Esophagus squamous epithelium (tissue), 5 donors: ENCODE measurements around the gene KIF17. TPM values are rescaled to one million over a fixed set of nuclear protein-coding genes. Genes with fewer than 3 reads are reported as not detected.

Source experiments
- DNase-seq: peaks from one replicate; lab custom pipeline; 2025; lab: John Stamatoyannopoulos, UW
- H3K27ac ChIP-seq, 4 donors: fragments of 200-600 bp; sonication (generic); one replicate each; pipeline ENCODE4 v1.5.1; 2016 to 2019; ENCODE audit warnings: mild to moderate bottlenecking in 1 of 4
- H3K27me3 ChIP-seq, 4 donors: fragments of 200-600 bp; sonication (generic); 1 replicate in 3 of 4; 2 replicates in 1 of 4; pipeline versions ENCODE4 v1.5.1 to v1.6.0; 2017 to 2021; ENCODE audit warnings: antibody characterized with exemption in 1 of 4
- H3K36me3 ChIP-seq, 3 donors: fragments of 200-600 bp; sonication (generic); one replicate each; pipeline ENCODE4 v1.5.1; 2016 to 2019
- H3K4me1 ChIP-seq, 3 donors: fragments of 200-600 bp; sonication (generic); one replicate each; pipeline ENCODE4 v1.5.1; 2017 to 2019
- H3K4me3 ChIP-seq, 4 donors: fragments of 200-600 bp; sonication (generic); 1 replicate in 3 of 4; 2 replicates in 1 of 4; pipeline ENCODE4 v1.5.1; 2016 to 2019; ENCODE audit warnings: mild to moderate bottlenecking in 2 of 4, moderate library complexity in 1 of 4
- H3K9me3 ChIP-seq, 3 donors: fragments of 200-600 bp; sonication (generic); one replicate each; pipeline ENCODE4 v1.5.1; 2016 to 2019
- CTCF ChIP-seq, 6 experiments: fragments of 450-650 bp in 4 of 6; fragments of 200-600 bp in 2 of 6; sonication (generic) in 2 of 6; IDR thresholded peaks; one replicate each; pipeline ENCODE4 v1.5.1; 2016 to 2019; ENCODE audit warnings: antibody characterized with exemption in 6 of 6, mild to moderate bottlenecking in 4 of 6, moderate library complexity in 4 of 6
- POLR2A ChIP-seq, 4 donors: fragments of 450-650 bp; IDR thresholded peaks; one replicate each; pipeline ENCODE4 v1.6.1; 2017; ENCODE audit warnings: antibody characterized with exemption in 4 of 4, mild to moderate bottlenecking in 4 of 4, moderate library complexity in 3 of 4
- WGBS, 2 donors: methylation state at CpG; one replicate each; pipeline ENCODE4 v1.1.5; 2018; 5-methylcytosine and 5-hydroxymethylcytosine counted together
- intact Hi-C: fragments of 100-400 bp; cut with DNase I; formaldehyde crosslinking; loops from one replicate; pipeline ENCODE4 v1.15.0; 2022
- total RNA-seq, 4 donors: library from RNA; depleted of rRNA; stranded (reverse); fragments of >200 nt; gene quantifications; one replicate each; pipeline ENCODE4 v1.1.0, GENCODE V29; 2016
- donor health status: DM: yes; HTN: yes; CAD: no.

KIF17 gene
- total RNA-seq, 4 donors from 2014 or later = 0.57 to 1.9 (median 0.85) TPM; not detected in 1

GRCh38 chr1:20615946-20616846 is 101.6 kb downstream of the KIF17 start:
- TF ChIP-seq POLR2A (IDR thresholded peaks at IDR 0.05) (no peak), CTCF (IDR thresholded peaks at IDR 0.05) (no peak)
- H3K4me1 ChIP-seq = peaks cover 0 to 35% (median 24%) of the 10 kb centered on the region in 3 donors
- WGBS, 2 donors = 37 to 40% methylated on average over 16 to 18 of the region's 20 CpGs
- intact Hi-C loops = no loop called here
- no peaks in the 10 kb centered on the region for H3K9me3 ChIP-seq
- no peak for DNase-seq
- H3K36me3 ChIP-seq = no peaks in the 10 kb centered on the region
- H3K27me3 ChIP-seq = no peaks in the 10 kb centered on the region
- peak overlapping the region in 1 of 4 donors; percentile 24 for H3K4me3 ChIP-seq
- peak overlapping the region in 2 of 4 donors; percentile 22 to 56 for H3K27ac ChIP-seq

GRCh38 chr1:20614131-20614579 is 103.7 kb downstream of the KIF17 start:
- DNase-seq = no peak
- 58 to 70% methylated on average over 3 of the region's 3 CpGs for WGBS, 2 donors
- TF ChIP-seq CTCF (IDR thresholded peaks at IDR 0.05) (no peak), POLR2A (IDR thresholded peaks at IDR 0.05) (no peak)
- intact Hi-C loops = no loop called here
- Histone ChIP-seq H3K4me1 (peaks cover 0 to 35% (median 24%) of the 10 kb centered on the region in 3 donors), H3K4me3 (no peak overlapping the region), H3K36me3 (no peaks in the 10 kb centered on the region), H3K27me3 (no peaks in the 10 kb centered on the region), H3K27ac (peak overlapping the region; percentile 71 to 90 (median 83)), H3K9me3 (no peaks in the 10 kb centered on the region)

Other genes with a start within 250 kb of the KIF17 start
- gene CAMK2N1, start 231.8 kb downstream of the KIF17 start, total RNA-seq = 10 to 100 TPM in 1 of 4 donors, 1 to 10 TPM in 3; 3.1 to 12.8 (median 6.8) TPM
- gene MUL1, start 209.9 kb downstream of the KIF17 start, total RNA-seq = 10 to 100 TPM; 19.0 to 35.6 (median 26.2) TPM
- under 1 TPM in 3 of 4 donors, not detected in 1; 0.11 to 0.19 (median 0.13) TPM for gene FAM43B, start 165.4 kb downstream of the KIF17 start, total RNA-seq
- 10 to 100 TPM in 3 of 4 donors, 1 to 10 TPM in 1; 9.7 to 53.7 (median 45.9) TPM for gene CDA, start 128.9 kb downstream of the KIF17 start, total RNA-seq
- gene PINK1, start 84.5 kb downstream of the KIF17 start, total RNA-seq = 100 to 1,000 TPM in 1 of 4 donors, 10 to 100 TPM in 3; 55.0 to 110 (median 77.1) TPM
- gene DDOST, start 56.6 kb downstream of the KIF17 start, total RNA-seq = 100 to 1,000 TPM; 106 to 183 (median 127) TPM
- 1 to 10 TPM in 1 of 4 donors, under 1 TPM in 2, not detected in 1; 0.57 to 1.1 (median 0.79) TPM for gene SH2D5, start 14.7 kb upstream of the KIF17 start, total RNA-seq
- gene HP1BP3, start 69.3 kb upstream of the KIF17 start, total RNA-seq = 100 to 1,000 TPM in 3 of 4 donors, 10 to 100 TPM in 1; 81.4 to 225 (median 140) TPM